IMR-90 (cell line): ENCODE results near the gene LARP4B. TPM values are rescaled to one million over a fixed set of nuclear protein-coding genes. Genes with fewer than 3 reads are reported as not detected.
"Not testable (repeated sequence)": the region's sequence is repeated elsewhere in the genome, so short reads cannot be mapped to it uniquely, and the experiment has no call there.

ENCODE experiments used
- ATAC-seq: fragments of 200-7000 bp; cut with Tn5 transposase; 2 replicates; pipeline ENCODE4 v1.9.1; 2020; ENCODE audit warnings: low read depth, mild to moderate bottlenecking, moderate library complexity
- BruUV-seq: library from RNA; stranded (reverse); fragments of 400-500 nt; replicated peaks from 2 replicates; lab custom pipeline; 2021; lab: Mats Ljungman, UMichigan
- CTCF ChIA-PET: fragments of 300-600 bp; formaldehyde crosslinking; extraction: SDS; loops from one replicate; lab custom pipeline; 2021; ENCODE audit warnings: antibody characterized with exemption; lab: Yijun Ruan, JAX
- POLR2A ChIA-PET: fragments of 300-600 bp; sonication (Branson Sonifier 250); formaldehyde crosslinking; loops from one replicate; lab custom pipeline; 2022; ENCODE audit warnings: antibody characterized with exemption; ENCODE audit not compliant: unreplicated experiment; lab: Charles Lee
- DNase-seq: peaks from one replicate; pipeline ENCODE4 v3.0.0; 2013
- H2AFZ ChIP-seq: replicated peaks from 2 replicates; pipeline ENCODE3; 2013; ENCODE audit warnings: low read length, mild to moderate bottlenecking; ENCODE audit not compliant: poor library complexity
- H2AK5ac ChIP-seq: 2 replicates; pipeline ENCODE4 v1.6.1; 2013; ENCODE audit warnings: low read depth, low read length, inconsistent platforms
- H2AK9ac ChIP-seq: replicated peaks from 2 replicates; pipeline ENCODE3; 2013; ENCODE audit warnings: mild to moderate bottlenecking, low read depth, low read length, moderate library complexity; ENCODE audit not compliant: poor library complexity
- H2BK120ac ChIP-seq: 2 replicates; pipeline ENCODE4 v1.6.1; 2013; ENCODE audit warnings: low read depth, low read length, inconsistent platforms
- H2BK15ac ChIP-seq: 3 replicates; pipeline ENCODE4 v1.6.1; 2013; ENCODE audit warnings: low read depth, low read length, inconsistent platforms
- H2BK20ac ChIP-seq: 2 replicates; pipeline ENCODE4 v1.6.1; 2013; ENCODE audit warnings: low read depth, mild to moderate bottlenecking, inconsistent platforms, low read length, moderate library complexity
- H2BK5ac ChIP-seq: 2 replicates; pipeline ENCODE4 v1.6.1; 2013; ENCODE audit warnings: mild to moderate bottlenecking, low read depth, low read length, inconsistent platforms; ENCODE audit not compliant: poor library complexity, severe bottlenecking
- H3K14ac ChIP-seq: replicated peaks from 2 replicates; pipeline ENCODE4 v1.6.1; 2013; ENCODE audit warnings: low read depth, low read length, inconsistent platforms
- H3K18ac ChIP-seq: 2 replicates; pipeline ENCODE4 v1.6.1; 2013; ENCODE audit warnings: low read depth, low read length, control low read depth
- H3K23ac ChIP-seq: 2 replicates; pipeline ENCODE4 v1.6.1; 2013; ENCODE audit warnings: low read depth, low read length, inconsistent platforms
- H3K27ac ChIP-seq: 2 replicates; pipeline ENCODE4 v1.5.1; 2013; ENCODE audit warnings: mild to moderate bottlenecking, control low read depth, low read length; ENCODE audit not compliant: insufficient read depth
- H3K27me3 ChIP-seq: 2 replicates; pipeline ENCODE4 v1.6.1; 2013; ENCODE audit warnings: low read length; ENCODE audit not compliant: control insufficient read depth, insufficient read depth
- H3K36me3 ChIP-seq: 2 replicates; pipeline ENCODE4 v1.6.1; 2013; ENCODE audit warnings: low read length, mixed read lengths; ENCODE audit not compliant: control insufficient read depth, insufficient read depth
- H3K4ac ChIP-seq: 2 replicates; pipeline ENCODE4 v1.6.1; 2013; ENCODE audit warnings: low read depth, low read length, inconsistent platforms
- H3K4me1 ChIP-seq: 2 replicates; pipeline ENCODE4 v1.6.1; 2013; ENCODE audit warnings: low read length, mixed read lengths; ENCODE audit not compliant: control insufficient read depth, insufficient read depth
- H3K4me2 ChIP-seq: 2 replicates; pipeline ENCODE4 v1.6.1; 2013; ENCODE audit warnings: low read depth, mild to moderate bottlenecking, control low read depth, low read length, moderate library complexity
- H3K4me3 ChIP-seq: 2 replicates; pipeline ENCODE4 v1.5.1; 2013; ENCODE audit warnings: low read depth, mild to moderate bottlenecking, control low read depth, low read length, moderate library complexity; ENCODE audit not compliant: insufficient read depth
- H3K56ac ChIP-seq: 2 replicates; pipeline ENCODE4 v1.6.1; 2013; ENCODE audit warnings: low read length, inconsistent platforms; ENCODE audit not compliant: insufficient read depth; ENCODE audit errors: extremely low read depth
- H3K79me1 ChIP-seq, 2 experiments: 2 replicates each; pipeline ENCODE4 v1.6.1; 2013; ENCODE audit warnings: low read length in 2 of 2, inconsistent platforms in 1 of 2, low read depth in 1 of 2
- H3K9ac ChIP-seq: 2 replicates; pipeline ENCODE4 v1.6.1; 2013; ENCODE audit warnings: low read depth, low read length, control low read depth
- H3K9me1 ChIP-seq: 2 replicates; pipeline ENCODE4 v1.6.1; 2013; ENCODE audit warnings: low read length, inconsistent platforms; ENCODE audit not compliant: insufficient read depth
- H3K9me3 ChIP-seq: 2 replicates; pipeline ENCODE4 v1.6.1; 2013; ENCODE audit warnings: low read length; ENCODE audit not compliant: control insufficient read depth, insufficient read depth
- H4K20me1 ChIP-seq: 2 replicates; pipeline ENCODE4 v1.6.1; 2013; ENCODE audit warnings: low read length, inconsistent platforms; ENCODE audit not compliant: insufficient read depth
- H4K5ac ChIP-seq: 2 replicates; pipeline ENCODE4 v1.6.1; 2013; ENCODE audit warnings: mild to moderate bottlenecking, low read depth, low read length, control low read depth
- H4K8ac ChIP-seq, 2 experiments: 2 replicates each; pipeline ENCODE4 v1.6.1; 2013; ENCODE audit warnings: low read depth in 2 of 2, low read length in 2 of 2, control low read depth in 1 of 2, inconsistent platforms in 1 of 2
- H4K91ac ChIP-seq: 2 replicates; pipeline ENCODE4 v1.6.1; 2013; ENCODE audit warnings: low read depth, low read length, inconsistent platforms; ENCODE audit not compliant: insufficient read depth
- WGBS, 2 experiments: methylation state at CpG; one replicate each; pipeline versions ENCODE4 v1.1.5 to v1.1.7; 2013; ENCODE audit warnings: missing lambda C conversion rate in 2 of 2; ENCODE audit not compliant: insufficient read length in 1 of 2; ENCODE audit errors: extremely low coverage in 2 of 2; 5-methylcytosine and 5-hydroxymethylcytosine counted together
- dilution Hi-C: fragments of 300-500 bp; cut with HindIII; formaldehyde crosslinking; loops from one replicate; pipeline ENCODE4 v1.14.3; 2018; ENCODE audit warnings: low sequenced_read_pairs; ENCODE audit not compliant: unreplicated experiment
- in situ Hi-C: fragments of 300-500 bp; cut with MboI; formaldehyde crosslinking; loops from 3 replicates; pipeline ENCODE4 v1.14.3; 2019; ENCODE audit warnings: low sequenced_read_pairs, inconsistent platforms, mixed read lengths
- intact Hi-C: fragments of 100-400 bp; cut with micrococcal nuclease; formaldehyde crosslinking; loops from 2 replicates; pipeline ENCODE4 v1.10.0; 2022
- polyA plus RNA-seq, 3 experiments: library from polyadenylated mRNA; depleted of rRNA; stranded (reverse); fragments of >200 nt; gene quantifications; 2 replicates each; pipeline ENCODE4 v1.2.3, GENCODE V29; 2012; ENCODE audit warnings: low replicate concordance in 1 of 3
- total RNA-seq: library from RNA; depleted of rRNA; stranded (reverse); fragments of >200 nt; gene quantifications from 2 replicates; pipeline ENCODE4 v1.2.3, GENCODE V29; 2012

LARP4B gene
- total and polyA plus RNA-seq, 2 of the 4 experiments (the other 2 are of a cell fraction): 24.3 to 25.5 TPM

GRCh38 chr10:770048-770712, 161.3 kb downstream of the LARP4B start:
- H3K4me3 ChIP-seq, H3K23ac ChIP-seq, H4K20me1 ChIP-seq, H3K4me1 ChIP-seq, H3K9ac ChIP-seq, H4K8ac ChIP-seq, dilution Hi-C loops, ATAC-seq, H2BK20ac ChIP-seq, H3K27ac ChIP-seq, BruUV-seq, H3K14ac ChIP-seq, H3K36me3 ChIP-seq, H3K4ac ChIP-seq, H3K4me2 ChIP-seq, in situ Hi-C loops, DNase-seq, H4K5ac ChIP-seq, H3K56ac ChIP-seq, H3K18ac ChIP-seq, intact Hi-C loops, H2AK5ac ChIP-seq, H2AK9ac ChIP-seq, H2AFZ ChIP-seq, H3K9me1 ChIP-seq, H3K79me1 ChIP-seq, H4K91ac ChIP-seq, H2BK120ac ChIP-seq, H2BK5ac ChIP-seq, POLR2A ChIA-PET, H2BK15ac ChIP-seq, H3K27me3 ChIP-seq, CTCF ChIA-PET: not testable (repeated sequence)
- H3K9me3 ChIP-seq: peaks cover 21% of the 10 kb centered on the region
- no CpG with 5 or more reads among the region's 13 CpGs for WGBS, 2 experiments
